Ecto neural progenitor cell (in vitro differentiated cells): ENCODE measurements around the gene UBA6.
"Not testable (repeated sequence)": the region's sequence is repeated elsewhere in the genome, so short reads cannot be mapped to it uniquely, and the experiment has no call there.

Experiments
- DNase-seq: peaks from one replicate; pipeline ENCODE4 v3.0.0-alpha.2; 2018; ENCODE audit warnings: low spot score

Gene UBA6

DNA sequence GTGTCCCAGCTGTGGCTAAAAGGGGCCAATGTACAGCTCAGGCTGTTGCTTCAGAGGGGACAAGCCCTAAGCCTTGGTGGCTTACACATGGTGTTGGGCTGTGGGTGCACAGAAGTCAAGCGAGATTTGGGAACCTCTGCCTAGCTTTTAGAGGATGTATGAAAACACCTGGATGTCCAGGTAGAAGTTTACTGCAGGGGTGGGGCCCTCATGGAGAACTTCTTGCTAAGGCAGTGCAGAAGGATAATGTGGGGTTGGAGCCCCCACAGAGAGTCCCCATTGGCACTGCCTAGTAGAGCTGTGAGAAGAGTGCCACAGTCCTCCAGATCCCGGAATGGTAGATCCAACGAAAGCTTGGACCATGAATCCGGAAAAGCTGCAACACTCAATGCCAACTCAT is 40.5 kb downstream of the UBA6 start:
- no peak for DNase-seq

DNA sequence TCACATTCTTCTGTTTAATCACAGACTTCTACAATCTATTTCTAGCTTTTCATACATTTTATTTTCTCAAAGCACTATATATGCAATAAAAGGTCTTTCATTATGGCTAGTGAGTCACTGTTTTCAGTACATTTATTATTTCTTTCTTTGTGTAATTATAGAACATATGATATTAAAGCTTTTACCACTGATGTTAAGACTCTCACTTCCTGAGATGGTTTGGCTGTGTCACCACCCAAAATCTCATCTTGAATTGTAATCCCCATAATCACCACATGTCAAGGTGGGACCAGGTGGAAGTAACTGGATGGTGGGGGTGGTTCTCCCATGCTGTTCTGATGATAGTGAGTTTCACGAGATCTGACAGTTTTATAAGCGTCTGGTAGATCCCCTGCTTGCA is 41.9 kb downstream of the UBA6 start:
- no peak for DNase-seq

DNA sequence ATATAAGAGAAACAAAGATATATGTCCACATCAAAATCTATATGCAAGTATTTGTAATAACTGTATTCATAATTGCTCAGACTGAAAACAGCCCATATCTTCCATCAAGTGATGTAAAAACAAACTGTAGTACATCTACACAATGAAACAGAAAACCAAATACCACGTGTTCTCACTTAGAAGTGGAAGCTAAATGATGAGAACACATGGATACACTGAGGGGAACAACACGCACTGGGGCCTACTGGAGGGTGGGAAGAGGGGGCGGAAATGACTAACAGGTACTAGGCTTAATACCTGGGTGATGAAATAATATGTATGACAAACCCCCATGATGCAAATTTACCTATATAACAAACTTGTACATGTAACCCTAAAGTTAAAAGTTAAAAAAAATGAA is 42.7 kb downstream of the UBA6 start:
- DNase-seq = no peak

DNA sequence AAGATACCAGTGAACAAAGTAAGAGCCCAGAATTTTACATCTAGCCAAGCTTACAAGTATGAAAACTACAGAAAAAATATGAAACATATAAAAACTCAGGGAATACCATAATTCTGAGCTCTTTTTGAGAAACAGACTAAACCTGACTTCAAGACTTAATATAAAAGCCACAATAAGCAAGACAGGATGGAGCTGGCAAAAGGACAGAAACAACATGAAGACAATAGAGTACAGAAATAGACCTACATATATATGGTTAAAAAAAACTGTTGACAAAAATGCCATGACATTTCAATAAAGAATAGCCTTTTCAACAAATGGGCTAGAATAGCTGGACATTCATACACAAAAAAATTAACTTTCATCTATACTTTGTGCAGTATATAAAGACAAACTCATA is 49.4 kb downstream of the UBA6 start:
- no peak for DNase-seq

DNA sequence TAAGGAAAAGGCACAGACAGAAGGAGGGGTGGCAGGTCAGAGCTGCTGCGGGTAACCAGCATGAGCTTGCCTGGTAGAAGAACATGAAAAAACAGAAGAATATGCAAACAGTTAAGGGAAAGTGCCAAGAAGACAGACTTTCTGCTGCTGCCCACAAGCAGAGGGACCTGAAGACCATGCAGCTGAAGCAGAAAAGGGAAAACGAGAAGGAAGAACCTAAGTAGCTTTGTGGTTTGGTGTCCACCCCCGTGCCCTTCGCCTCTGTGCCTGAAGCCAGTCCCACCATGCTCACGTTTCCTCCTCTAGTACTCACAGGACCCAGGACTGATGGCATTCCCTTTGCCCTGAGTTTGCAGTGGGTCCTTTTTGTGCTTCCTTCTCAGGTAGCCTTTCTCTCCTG is 62.8 kb downstream of the UBA6 start:
- no peak for DNase-seq

DNA sequence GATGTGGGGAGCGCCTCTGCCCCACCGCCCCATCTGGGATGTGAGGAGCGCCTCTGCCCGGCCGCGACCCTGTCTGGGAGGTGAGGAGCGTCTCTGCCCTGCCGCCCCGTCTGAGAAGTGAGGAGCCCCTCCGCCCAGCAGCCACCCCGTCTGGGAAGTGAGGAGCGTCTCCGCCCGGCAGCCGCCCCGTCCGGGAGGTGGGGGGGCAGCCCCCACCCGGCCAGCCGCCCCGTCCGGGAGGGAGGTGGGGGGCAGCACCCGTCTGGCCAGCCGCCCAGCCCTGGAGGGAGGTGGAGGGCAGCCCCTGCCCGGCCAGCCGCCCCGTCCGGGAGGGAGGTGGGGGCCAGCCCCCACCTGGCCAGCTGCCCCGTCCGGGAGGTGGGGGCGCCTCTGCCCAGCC is 64.0 kb downstream of the UBA6 start:
- DNase-seq = not testable (repeated sequence)

DNA sequence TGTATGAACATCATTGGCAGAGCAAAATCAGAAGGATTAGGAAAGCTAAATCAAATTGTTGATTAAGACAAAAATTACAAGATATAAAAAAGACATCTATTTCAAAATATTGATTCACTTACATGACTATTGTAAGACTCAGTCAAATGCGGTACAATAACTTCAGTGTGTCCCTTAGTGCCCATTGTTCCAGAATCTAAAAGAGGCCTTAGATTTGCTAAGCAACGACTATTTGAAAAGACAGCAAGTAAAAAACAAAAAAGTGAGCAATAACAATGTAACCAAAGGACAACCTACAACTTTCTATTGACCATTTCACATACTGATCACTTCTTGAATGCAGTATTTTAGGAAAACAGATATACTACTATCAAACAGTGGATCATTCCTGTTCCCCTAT is 65.6 kb downstream of the UBA6 start:
- no peak for DNase-seq

DNA sequence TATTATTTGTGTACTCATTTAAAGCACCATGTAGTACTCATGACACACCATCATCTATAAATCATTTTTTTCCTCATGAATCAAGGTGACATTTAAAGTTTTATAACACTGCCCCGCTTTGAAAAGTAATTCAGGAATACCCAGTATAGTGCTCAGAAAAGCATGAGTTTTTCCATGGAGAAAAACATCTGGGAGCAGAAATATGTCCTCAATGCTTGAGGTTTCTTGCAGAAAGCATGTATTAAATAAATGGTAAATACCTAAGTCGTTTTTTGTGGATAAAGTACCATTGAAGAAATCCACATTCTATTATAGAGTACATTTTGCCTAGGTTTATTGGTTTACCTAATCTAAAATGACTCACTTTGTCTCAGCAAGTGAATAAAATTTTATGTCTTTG is 66.2 kb downstream of the UBA6 start:
- DNase-seq = no peak

DNA sequence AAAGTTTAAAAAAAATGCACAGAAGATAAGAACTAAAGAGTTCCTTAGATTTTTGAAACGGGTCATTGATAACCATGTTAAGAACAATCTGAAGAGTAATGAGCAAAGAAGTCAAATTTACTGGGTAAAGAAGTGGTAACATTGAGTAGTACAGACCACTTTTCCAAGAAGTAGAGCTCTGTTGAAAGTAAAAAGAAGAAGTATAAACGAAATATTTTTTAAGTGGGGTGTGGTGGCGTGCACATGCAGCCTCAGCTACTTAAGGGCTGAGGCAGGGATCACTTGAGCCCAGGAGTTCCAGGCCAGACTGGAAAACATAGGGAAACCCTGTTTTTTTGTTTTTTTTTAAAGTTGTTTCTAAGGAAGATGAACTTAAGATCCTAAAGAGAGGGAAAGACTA is 68.5 kb downstream of the UBA6 start:
- no peak for DNase-seq

DNA sequence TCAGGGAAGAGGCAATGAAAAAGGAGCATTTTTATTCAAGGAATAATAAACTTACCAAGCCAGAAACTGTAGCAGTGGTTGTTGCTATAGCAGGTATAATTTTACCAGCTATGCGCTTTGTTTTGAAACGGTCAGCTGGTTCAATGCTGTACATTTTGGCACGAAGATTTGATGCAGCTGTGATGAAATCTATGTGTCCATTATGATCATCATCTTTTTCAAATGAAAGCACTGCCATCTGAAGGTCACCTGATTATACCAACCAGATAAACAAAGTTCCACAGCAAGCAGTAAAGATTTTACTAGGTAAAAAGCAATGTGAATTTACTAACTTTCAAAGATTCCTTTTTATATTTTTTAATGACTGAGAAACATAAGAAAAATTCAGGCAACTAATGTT is 76.0 kb downstream of the UBA6 start:
- no peak for DNase-seq

DNA sequence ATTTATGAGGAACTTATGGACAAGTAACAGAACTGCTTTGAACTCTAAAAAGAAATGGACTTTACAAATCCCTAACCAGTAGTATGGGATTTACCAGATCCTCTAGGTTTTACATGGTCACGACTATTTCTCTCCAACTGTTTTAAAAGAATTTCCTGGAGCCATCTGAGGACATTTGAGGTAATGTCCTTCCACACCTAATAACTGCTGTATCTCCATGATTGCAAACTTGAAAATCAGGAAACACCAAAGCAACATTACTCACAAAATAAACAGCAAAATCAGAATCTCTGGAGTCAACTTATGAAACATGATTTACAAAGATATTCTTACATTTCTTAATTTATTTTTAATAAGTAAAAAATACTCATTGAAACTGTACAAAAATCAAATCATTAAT is 84.5 kb downstream of the UBA6 start:
- no peak for DNase-seq

DNA sequence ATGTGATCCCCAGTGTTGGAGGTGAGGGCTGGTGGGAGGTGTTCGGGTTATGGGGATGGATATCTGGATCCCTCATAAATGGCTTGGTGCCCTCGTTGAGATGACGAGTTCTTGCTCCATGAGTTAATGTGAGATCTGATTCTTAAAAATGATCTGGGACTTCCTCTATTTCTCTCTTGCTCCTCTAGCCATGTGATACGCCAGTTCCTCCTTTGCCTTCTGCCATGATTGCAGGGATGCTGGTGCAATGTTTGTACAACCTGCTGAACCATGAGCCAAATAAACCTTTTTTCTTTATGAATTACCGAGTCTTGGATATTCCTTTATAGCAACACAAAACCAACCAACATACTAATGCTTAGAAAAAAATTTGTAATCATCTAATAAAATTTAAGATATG is 85.8 kb downstream of the UBA6 start:
- DNase-seq = no peak

DNA sequence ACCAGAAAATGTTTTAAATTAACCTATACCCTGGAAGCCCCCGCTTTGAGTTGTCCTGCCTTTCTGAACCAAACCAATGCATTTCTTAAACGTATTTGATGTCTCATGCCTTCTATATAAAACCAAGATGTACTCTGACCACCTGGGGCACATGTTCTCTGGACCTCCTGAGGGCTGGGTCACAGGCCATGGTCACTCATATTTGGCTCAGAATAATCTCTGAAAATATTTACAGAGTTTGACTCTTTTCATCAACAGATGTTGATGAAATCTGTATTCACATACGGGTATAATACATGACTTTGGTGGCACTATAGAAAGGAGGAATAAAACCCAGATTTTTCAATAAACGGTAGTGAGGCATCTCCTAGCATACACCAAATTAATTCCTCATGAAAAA is 86.8 kb downstream of the UBA6 start:
- DNase-seq = no peak

DNA sequence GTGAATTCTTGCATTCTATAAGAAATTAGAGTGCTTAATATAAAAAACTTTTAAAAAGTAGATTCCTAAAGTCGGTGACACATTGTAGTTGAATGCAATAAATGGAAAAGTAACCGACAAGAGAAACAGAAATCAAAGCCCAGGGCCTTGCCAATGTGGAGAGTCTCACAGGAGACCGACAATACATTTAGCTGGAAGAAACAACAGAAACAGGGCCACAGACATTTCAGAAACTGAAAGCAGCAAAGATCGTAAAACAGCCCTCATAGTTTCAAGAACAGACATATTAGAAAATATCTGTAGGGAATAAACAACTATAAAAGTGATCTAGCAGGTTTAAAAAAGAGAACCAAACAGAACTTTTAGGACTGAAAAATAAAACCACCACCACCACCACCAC is 92.9 kb downstream of the UBA6 start:
- no peak for DNase-seq

DNA sequence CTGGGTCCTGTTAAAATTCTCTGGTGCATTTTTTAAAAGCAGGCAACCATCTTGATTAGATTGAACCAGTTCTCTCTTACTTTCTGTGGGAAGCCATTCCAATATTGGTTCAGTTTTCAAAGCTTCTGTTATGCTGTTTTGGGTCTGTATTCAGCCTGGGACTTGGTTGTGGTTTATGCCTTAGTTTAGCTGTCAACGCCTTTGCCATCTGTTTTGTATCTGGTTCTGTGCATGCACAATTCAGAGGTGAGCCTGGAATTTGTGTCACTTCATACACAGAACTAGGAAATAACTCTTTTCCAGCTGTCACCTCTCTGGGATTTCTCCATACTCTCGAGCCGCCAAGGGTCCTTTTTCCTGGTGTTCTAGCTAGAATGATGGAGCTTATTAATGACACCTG is 96.2 kb downstream of the UBA6 start:
- DNase-seq = no peak

DNA sequence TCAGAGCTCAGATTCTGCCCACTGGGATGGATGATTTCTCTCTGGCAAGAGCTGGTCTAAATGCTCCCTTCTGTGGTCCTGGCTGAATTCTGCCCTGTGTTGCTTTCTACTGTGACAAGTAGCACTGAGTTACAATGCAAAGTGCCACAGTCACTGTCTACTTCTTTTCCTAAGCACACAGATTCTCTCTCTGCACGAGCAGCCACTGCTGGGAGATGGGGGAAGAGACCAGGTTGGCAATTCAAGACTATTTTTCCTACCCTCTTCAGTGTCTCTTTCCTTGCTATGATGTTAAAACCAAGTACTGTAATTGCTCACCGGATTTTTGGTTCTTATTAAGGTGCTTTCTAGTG is 97.0 kb downstream of the UBA6 start:
- DNase-seq = no peak

DNA sequence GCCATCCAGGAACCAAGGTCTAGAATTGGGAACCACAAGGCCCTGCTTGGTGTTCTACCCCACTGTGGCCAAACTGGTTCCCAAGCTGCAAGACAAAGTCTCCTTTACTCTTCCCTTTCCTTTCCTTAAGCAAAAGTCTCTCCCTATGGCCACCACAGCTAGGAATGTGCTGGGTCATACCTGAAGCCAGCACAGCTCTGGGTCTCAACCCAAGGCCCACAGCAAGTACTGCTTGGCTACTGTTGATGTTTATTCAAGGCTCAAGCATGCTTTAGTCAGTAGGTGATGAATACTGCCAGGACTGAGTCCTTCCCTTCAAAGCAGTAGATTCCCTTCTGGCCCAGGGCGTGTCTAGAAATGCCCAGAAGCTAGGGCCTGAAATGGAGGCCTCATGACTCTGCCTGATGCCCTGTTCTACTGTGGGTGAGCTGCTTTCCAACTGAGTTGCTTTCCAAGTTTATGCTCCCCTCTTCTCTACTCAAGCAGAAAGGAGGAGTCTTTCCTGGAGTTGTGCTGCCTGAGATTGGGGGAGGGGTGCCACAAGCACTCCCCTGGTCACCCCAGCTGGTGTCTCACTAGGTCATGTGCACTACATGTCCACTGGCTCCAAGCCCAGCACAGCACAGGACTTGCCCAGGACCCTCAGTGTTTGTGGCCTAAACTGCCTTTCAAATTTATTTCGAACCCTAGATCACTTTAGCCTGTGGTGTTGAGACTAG is 97.5 kb downstream of the UBA6 start:
- DNase-seq = no peak

DNA sequence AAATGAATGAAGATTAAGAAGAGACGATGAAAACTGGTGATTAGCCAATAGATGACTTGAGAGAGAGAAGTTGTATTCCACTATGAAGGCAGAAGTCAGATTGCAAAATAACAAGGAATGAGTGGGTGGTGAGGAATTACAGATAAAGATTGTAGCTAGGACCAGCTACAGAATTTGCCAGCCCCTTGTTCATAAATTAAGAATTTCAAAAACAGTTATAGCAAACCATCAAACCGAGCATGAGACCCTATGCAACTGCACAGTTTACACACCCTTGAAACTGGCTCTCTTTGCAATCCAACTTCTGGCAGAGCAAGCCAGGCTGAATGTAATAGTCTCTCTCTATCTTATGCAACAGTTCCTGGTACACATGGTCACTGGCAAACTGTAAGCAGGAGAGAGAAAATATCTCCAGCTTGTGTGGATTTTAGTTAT is 107.2 kb downstream of the UBA6 start:
- no peak for DNase-seq

DNA sequence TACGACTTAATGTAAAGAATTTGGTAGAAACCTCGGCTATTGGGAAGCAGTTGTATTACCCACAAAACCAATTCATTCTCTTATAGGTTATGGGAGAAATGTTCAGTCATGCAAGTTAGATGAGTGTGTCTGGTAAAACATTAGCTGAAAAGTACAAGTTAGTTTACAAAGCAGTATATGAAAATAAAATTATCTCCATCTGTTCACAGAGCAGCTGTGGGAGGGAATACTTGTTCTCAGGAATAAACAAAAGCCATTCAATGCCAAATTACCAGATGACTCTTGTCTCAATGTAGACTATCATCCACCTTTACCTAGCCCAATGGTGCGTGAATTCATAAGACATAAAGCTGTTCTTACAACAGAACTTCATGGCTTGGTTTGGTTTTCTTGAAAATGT is 113.8 kb downstream of the UBA6 start:
- DNase-seq = no peak

DNA sequence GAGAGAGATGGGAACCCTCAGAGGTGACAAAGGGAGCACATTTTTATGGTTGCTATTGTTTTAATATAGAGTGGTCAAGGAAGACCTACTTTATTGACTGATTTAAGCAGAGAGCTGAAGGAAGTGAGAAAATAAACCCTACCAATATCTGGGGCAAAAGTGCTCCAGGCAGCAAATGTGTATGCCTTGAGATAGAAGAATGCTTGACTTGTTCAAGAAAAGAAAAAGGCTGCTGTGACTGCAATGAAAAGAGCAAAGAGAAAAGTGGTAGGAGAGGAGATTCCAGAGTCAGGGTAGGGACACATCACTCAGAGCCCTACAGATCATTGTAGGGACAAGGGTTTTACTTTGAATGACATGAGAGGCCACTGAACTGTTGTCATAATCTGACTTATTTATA is 116.5 kb downstream of the UBA6 start:
- DNase-seq = no peak

DNA sequence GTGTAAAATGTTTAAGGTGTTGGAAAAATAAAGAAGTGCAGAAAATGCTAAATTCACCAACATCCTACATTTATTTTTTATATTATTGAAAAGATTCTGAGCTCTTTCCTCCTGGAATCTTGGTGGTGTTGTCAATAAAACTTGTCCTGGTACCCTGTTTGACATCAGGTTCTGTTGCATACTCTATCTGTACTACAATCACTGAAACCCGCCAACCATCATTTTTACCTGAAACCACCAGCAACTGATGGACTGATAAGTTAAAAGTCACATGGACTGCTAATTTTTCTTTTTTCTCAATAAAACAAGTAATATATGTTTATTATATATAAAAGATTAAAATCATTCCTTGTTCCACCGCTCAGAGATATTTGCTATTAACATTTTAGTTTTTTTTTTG is 119.0 kb downstream of the UBA6 start:
- no peak for DNase-seq

DNA sequence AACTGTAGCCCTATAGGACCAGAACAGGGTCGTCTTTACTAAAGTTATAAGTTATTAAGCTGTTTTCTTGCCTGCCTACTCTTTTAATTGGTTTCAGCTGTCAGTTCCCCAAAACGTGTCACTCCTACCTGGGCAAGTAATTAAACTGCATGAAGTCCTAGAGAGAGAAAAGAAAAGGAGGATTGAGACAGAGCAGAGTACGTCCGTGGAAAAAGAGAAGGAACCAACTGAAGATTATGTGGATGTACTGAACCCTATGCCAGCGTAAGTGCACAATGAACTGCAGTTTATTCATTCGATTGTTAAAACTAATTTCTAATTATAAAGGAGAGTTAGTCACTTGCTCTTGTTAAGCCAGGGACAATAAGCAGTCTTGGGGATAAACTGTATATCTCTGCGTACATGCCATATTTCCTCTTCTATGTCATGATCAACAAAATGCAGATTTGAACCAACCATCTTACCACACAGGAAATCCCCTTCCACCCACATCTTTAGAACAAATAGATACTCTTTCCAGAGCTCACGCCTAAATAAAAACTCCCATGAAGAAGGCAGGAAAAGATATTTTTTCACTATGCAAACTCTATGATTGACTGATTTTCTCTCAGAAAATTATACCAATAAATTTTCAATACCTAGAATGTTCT is 119.6 kb downstream of the UBA6 start:
- no peak for DNase-seq

DNA sequence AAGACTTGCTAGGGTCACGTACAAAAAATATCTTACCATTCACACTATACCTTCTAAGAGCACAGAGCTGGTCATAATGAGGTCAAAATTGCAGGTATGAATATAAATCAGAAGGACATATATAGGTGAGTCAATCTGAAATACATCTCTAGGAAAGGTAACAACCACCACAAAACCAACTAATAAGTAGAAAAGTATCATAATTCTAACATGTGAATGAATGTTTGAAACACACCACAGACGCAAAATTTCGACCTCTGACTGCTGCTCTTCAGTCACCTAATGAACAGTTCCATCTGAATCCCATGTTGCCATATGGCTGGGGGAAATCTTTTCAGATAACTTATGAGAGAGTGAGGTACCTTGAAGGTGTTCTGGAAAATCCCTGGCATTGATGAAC is 120.4 kb downstream of the UBA6 start:
- DNase-seq = no peak

DNA sequence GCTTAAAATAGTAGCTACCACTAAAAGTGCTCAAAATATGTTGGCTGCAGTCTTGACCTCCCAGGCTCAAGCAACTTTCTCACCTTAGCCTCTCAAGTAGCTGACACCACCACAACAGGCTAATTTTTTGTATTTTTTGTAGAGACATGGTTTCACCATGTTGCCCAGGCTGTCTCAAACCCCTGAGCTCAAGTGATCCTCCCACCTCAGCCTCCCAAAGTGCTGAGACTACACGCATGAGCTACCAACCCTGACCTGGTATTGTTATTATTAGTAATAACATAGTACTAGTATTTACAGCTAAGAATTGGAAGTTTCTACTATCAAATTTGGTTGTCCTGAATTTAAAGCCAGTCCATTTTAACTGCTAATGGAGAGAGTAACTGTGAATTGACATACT is 124.4 kb downstream of the UBA6 start:
- no peak for DNase-seq
